GM12873 (cell line): Measurements from ENCODE around the gene TNFRSF11A.

Experiments used
- TF ChIP-seq, protein P1 (sequence below): IDR thresholded peaks from 2 replicates; pipeline ENCODE4 v1.5.1; 2012; ENCODE audit warnings: low read depth, mild to moderate bottlenecking, moderate library complexity, low read length, control low read depth; ENCODE audit not compliant: insufficient read depth; ENCODE audit errors: missing control alignments

The TNFRSF11A gene

DNA sequence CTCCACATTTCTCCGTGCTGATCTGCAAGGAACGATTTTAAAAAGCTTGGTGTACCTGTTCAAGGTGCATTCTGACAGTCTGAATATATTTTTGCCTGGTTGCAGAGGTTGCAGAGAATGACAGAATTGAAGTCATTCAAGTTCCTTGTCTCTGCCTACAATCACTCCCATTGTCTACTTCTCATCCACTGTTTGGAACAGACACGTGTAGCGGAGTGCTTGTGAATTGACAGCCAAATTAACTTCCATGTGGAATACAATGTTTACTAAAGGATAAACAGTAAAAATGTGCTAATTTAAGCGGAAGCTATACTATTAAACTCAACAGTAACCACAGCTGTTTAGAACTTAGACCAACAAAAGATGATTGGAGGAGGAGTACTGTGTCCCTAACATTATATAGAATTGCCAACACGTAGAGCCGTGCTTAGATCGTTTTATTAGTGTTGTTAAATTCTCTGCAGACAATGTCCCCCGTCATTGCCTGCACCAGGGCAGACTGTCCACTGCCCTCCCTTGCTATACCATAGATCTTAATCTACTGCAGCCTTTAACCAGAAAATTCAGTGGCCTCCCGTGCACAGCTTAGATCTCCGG lies 110.4 kb downstream of the TNFRSF11A start:
- TF ChIP-seq, protein P1, sequence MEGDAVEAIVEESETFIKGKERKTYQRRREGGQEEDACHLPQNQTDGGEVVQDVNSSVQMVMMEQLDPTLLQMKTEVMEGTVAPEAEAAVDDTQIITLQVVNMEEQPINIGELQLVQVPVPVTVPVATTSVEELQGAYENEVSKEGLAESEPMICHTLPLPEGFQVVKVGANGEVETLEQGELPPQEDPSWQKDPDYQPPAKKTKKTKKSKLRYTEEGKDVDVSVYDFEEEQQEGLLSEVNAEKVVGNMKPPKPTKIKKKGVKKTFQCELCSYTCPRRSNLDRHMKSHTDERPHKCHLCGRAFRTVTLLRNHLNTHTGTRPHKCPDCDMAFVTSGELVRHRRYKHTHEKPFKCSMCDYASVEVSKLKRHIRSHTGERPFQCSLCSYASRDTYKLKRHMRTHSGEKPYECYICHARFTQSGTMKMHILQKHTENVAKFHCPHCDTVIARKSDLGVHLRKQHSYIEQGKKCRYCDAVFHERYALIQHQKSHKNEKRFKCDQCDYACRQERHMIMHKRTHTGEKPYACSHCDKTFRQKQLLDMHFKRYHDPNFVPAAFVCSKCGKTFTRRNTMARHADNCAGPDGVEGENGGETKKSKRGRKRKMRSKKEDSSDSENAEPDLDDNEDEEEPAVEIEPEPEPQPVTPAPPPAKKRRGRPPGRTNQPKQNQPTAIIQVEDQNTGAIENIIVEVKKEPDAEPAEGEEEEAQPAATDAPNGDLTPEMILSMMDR = no peak

DNA sequence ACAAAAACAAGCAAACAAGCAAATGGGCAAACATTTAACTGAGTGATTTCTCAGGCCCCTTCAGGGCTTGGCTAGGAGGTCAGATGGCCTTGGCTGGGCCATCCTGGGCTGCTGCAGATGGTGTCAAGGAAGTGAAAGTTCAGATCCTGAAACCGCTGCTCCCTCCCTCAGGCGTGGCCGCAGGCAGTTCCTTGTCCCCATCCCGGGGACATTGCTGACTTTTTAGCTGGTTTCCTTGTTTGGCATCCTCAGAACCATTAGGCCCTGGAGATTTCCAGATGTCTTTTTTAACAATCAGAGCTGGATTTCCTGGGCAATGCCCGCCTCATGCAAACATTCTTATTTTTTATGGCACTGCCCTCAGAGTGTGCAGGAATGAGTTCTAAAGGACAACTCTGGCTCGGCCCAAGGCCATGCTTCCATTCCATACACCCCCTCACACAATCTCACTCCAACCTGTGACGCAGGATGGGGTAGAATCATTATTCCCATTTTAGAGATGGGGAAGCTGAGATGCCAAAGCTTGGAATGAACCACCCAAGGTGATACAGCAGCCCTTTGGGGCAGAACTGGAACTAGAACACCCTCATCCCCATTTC lies 111.6 kb downstream of the TNFRSF11A start:
- TF ChIP-seq, protein P1 = no peak

DNA sequence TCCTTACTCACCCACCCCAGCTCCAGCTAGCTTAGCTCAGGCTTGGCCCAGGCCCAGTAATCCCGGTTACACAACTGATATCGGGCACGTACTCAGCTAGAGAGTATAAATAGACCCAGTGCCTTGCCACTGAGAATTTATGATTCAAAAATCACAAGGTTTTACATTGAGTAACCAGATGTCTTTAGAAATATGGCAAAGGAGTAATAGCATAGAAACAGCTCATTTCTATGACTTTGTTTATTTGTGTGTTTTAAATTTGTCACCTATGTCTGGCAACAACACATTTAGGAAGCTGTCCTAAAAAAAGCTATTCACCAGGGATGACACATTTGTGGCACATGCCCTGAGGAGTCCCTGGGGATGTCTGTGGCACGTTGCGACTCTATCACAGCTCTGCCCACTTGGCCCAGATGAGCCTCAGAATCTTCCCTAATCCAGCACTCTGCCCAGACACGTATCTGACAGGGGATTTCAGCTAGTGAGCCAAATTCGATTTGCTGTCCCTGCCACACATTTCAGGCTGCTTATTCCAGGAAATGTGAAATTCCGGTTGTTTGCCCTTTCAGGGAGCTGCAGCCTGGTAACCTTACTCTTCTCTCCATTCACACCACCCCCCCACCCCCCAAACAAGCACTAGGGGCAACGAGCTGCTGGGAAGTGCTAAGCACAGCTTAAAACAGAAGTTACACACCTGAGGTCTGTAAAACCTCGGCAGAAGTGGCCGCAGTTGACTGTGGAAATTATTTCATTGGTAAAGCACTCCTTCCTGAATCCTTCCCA lies 112.3 kb downstream of the TNFRSF11A start:
- TF ChIP-seq, protein P1 = no peak

DNA sequence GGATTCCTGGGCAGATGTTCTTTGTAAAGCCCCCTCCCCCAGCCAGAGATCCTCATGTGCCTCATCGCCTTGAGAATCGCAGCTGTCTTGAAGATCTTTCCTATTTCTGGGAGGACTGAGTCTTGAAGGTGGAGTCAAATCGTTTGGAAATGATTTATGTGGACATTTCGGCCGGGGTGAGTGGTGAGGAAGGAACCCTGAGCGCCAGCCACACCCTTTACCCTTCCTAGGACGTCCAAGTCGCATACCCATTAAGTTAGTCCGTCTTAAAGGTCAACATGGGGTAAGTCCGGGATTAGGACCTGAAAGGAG lies 112.9 kb downstream of the TNFRSF11A start:
- TF ChIP-seq, protein P1 = no peak

DNA sequence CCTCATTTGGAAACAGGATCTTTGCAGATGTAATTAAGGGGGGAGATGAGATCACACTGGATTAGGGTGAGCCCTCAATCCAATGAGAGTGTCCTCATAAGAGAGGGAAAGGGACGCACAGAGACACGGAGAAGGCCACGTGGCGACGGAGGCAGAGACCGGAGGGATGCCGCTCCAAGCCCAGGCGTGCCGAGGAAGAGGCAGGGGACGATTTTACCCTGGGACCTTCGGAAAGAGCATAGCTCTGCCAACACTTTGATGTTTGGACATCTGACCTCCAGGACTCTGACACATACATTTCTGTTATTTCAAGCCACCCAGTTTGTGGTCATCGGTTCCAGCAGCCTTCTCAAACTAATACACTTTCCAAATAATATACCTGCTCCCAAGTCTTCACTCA lies 113.3 kb downstream of the TNFRSF11A start:
- TF ChIP-seq, protein P1 = no peak

DNA sequence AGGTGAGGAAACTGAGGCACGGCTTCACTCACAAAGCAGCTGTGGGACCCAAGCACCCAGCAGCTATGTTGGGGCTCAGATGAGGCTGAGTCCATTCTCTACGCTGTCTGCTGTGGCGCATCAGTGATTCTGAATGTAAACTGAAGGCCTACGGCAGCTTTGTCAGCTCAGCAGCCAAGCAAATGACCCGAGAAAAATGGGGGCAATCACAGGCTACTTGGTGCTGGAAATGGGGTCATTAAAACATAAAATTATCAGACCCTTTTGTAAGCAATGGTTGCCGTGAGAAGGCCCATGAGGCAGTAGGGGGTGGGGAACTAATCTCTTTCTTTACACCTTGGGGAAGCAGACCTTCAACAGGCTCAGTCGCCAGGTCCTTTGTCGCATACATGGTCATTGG lies 113.8 kb downstream of the TNFRSF11A start:
- TF ChIP-seq, protein P1 = no peak
